Limb (tissue), 2 donors: Measurements from ENCODE around the gene MYRF.

Source experiments
- DNase-seq, 2 donors: peaks; one replicate each; pipeline ENCODE4 v3.0.0-alpha.2; 2016; ENCODE audit errors: extremely low spot score in 2 of 2

Gene MYRF

GRCh38 chr11:61752117-61752924 lies at the start of gene MYRF:
TSS of gene MYRF (plus strand) at chr11:61752636. CDS start at chr11:61752745, 109 bp downstream.
- peak; percentile 27 to 83 for DNase-seq

DNA sequence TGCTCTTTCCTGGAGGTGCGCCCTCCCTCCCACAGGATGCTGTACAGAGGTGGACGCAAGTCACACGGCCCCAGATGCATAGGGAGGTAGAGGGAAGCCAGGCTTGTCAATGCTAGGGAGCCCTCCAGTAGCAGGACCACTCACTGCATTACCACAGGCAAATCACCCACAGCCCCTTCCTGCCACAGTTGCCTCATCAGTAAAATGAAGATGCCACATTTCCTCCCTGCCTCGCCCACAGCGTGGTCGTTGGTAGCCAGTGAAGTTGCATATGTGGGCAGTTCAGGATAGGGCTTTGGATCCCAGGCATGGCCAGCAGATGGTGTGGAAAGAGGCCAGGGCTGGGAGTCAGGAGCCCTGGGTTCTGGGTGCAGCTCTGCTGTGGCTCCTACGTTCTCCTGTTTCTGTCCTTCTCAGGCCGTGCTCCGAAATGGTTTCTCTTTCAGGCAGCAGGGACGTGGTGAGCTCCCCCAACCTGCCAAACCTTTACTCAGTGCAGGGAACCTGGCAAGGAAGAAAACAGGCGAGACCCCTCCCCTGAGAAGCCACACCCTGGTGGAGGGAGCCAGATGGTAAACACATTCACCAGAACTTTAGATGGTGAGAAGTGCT lies 49.6 kb upstream of the MYRF start:
- DNase-seq, result no peak

DNA sequence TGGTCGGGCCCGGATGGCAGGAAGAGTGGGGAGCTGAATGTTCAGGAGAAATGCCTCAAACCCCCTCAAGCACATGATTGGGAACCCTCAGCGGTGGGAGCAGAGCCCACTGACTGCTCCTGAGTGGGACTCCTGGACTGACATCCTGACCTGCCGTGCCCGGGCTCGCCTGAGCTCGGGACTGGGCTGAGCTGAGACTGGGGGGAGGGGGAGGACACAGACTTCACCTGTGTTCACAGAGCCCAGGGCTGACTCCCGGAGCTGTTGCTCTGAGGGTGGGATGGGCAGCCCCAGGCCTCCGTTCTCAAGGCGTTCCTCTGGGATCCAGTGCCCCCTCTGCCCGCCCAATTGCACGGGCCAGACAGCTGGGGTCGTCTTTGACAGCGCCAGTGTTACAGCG lies 47.6 kb upstream of the MYRF start:
- DNase-seq, result no peak

DNA sequence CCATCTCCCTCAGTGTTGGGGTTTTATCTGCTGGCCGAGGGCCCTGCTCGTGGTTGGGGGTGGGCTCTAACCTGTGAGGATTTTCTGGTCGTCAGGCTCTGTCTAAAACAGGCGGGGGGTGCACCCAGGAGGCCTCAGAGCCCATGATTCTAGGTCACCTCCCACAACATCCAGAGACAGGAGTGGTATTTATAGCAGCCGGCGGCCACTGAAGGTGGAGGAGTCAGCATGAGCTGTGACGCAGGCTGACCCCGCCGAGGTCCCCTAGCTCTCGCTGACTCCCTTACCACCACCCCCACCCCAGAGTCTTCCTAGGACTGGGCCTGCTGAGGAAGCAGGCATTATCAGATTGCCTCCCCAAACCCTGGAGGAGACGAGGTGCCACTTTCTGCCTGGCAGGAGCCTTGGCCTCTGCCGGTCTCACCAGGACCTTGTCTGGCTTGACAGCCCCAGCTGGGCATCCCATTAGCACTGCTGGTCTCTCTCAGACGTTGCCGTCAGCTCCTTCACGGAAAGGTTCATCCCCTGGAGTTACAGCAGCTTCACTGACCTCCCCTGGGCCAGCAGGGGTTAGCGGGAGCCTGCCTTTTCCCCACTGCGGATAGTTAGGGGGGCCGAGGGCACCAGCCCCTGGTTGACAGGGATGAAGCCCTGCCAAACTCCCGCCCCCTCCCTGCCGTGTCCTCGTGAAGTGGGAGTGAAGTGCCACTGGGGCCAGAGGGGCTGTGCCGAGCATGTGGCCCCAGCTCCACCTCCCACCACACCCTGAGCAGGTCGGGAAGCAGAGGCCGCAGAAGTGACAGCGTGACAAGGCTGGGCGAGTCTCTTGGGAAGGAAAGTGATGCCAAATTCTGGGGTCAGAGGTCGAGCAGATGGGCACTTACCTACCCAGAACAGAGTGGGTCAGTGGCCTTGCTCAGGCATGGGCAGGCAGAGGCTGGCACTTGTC lies 45.7 kb upstream of the MYRF start:
- no peak for DNase-seq

- no peak for DNase-seq
These were observed 44.9 kb upstream of the MYRF start for GRCh38 chr11:61707574-61707973.

- DNase-seq, result no peak
These were observed 43.3 kb upstream of the MYRF start for GRCh38 chr11:61709110-61709509.

- no peak for DNase-seq
These were observed 42.9 kb upstream of the MYRF start for GRCh38 chr11:61709572-61709971.

DNA sequence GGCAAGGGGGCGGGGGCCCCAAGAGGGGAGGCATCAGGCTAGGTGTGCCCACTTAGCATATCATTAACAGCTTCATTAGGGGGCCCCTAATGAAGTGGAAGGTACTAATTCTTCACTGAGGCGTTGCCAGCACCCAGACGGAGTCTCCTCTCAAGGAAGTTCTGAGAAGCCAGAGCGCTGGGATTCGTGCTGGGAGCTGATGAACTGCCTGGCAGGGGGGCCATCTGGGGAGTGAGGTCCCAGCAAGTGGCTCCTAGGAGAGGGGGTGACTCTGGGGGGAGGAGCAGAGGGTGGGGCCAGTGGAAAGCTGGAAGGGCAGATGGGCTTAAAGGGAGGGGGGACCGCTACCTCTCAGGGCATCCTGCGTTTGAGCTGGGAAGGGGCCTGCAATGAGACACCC lies 42.4 kb upstream of the MYRF start:
- DNase-seq, result no peak

- DNase-seq, result no peak
These were observed 41.4 kb upstream of the MYRF start for GRCh38 chr11:61711037-61711436.

DNA sequence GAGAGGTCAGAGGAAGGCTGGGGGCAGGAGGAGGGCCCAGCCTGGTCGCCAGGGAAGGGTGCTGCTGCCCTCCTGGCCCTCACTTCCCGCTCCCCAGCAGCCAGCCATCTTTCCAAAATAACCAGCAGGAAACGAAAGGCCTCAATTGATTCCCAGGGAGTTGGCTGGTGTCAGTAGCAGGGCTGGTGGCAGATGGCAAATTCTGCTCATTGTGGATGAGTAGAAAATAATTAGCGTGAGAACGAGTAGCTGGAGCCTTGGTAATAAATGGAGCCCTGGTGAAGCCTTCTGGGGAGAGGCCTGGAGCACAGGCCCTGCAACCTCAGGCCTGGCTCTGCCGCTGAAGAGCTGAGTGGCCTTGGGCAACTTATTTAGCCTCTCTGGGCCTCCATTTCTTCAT lies 40.9 kb upstream of the MYRF start:
- no peak for DNase-seq

DNA sequence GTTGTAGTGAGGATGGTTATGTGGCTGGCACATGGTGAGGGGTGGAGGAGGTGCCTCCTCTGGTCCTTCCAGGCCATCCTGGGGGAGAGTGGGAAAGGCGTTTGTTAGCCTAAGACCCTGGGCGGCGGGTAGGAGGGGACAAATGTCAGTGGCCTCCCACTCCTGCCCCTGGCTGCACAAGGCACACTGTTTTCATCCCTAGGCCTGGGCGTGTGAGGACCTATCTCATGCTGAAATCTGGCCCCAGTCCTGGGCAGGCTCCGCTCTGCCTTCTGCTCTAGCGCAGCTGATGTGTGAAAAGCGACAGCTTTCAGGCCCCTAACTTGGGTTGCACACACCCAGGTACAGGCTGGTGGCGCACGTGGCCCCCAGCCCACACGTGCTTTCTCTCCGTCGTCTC lies 40.1 kb upstream of the MYRF start:
- DNase-seq, result no peak

GRCh38 chr11:61712846-61713245 lies 39.6 kb upstream of the MYRF start:
- no peak for DNase-seq

- DNase-seq, result no peak
These were observed 39.0 kb upstream of the MYRF start for GRCh38 chr11:61713464-61713863.

DNA sequence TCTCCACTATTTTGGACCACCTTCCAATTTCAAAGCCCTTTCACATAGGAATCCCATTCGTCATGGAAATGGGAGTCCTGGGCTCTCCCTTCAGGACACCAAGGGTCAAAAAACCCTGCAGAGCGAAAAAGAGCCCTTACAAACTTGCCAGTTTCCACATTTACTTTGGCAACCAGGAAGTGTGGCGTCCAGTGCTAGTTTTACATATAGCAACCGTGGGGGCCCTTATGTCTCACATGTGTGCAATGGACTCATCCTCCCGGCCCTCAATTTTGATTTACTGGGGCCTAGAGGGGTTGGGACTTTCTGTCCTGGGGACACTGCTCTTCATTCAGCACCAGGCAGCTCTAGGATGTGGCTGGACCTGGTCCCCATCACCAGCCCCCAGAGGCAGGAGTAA lies 38.5 kb upstream of the MYRF start:
- DNase-seq, result no peak

DNA sequence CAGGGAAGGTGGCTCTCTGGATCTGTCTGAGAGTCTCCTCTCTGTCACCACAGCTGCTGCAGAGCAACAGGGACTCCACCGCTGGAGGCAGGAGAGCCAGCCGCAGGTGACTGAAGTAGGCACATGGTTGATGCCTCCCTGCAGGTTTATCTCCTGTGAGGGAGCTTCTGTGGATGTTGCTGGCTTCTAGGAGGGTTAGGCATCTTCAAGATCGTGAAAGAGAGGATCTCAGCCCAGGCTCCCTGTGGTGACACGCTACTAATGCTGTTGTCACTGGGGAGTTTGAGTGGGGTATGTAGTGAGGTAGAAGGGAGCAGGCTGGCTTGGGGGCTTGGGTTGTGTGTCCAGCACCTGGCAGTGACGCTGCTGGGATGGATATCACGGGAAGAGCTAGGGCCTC lies 38.1 kb upstream of the MYRF start:
- DNase-seq, result no peak

DNA sequence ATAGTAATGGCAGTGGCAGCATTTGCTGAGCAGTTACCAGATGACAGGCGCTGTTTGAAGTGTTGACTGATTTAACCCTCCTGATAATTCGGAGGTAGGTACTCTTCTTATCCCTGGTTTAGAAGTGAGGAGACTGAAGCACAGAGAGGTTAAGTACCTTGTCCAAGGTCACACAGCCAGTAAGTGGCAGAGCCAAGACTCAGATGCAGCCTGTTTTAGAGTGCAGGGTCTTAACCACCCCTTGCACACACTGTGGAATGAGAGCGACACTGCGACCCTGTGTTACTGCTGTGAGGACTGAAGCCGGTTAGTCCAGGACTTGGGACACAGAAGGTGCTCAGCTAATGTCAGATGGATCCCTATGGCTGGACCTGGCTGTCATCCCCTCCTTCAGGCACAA lies 37.5 kb upstream of the MYRF start:
- no peak for DNase-seq

DNA sequence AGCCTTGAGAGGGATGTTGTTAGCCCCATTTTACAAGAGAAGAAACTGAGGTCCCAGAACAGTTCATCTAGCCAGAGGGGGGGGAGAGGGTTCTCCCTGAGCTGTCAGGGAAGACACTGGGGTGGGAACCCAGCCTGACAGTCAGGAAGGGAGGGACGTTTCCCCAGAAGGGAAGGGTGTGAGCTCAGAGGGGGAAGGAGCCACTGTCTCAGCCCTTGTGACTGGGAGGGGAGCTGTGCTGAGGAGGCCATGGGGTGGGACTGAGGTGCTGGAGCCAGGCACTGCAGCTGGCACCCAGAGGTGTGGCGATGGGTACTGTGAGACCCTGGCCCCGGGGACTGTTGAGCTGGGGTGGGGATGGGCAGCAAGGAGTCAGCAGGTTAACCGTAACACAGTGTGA lies 36.6 kb upstream of the MYRF start:
- DNase-seq, result no peak

DNA sequence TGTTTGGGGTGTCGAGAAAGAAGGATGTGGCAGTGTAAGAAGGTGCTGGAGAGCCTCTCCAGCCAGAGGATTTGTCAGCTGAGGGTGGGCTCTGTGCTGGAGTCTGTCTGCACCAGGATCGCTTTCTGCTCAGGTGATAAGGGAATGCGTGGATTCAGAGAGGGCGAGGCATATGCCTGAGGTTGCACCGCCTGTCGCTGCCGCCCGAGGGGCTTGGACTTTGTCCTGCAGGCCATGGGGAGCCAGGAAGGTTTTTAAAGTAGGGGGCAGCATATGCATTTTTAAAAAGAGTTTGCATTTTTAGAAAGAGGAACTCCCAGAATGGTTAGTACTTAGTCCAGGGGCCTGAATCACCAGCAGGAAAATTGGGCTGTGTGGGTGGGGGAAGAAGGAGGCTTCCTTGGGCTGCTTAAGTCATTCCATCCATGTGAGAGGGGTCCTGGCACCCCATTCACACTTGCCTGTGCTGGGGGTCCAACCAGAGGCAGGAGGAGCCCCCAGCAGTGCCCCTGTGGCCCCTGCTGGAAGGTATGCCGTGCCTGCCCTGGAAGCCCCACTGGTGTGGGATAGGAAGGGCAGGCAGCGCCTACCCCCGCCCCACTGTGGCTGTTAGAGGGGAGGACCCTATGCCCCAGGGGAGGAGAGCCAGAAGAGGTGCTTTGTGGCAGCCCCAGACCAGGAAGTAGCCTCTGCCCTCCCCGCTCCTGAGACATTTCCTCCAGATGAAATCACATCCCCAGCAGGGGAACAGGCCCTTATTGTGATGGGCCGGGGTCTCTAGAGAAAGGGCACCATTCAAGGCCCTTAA lies 35.8 kb upstream of the MYRF start:
- no peak for DNase-seq

DNA sequence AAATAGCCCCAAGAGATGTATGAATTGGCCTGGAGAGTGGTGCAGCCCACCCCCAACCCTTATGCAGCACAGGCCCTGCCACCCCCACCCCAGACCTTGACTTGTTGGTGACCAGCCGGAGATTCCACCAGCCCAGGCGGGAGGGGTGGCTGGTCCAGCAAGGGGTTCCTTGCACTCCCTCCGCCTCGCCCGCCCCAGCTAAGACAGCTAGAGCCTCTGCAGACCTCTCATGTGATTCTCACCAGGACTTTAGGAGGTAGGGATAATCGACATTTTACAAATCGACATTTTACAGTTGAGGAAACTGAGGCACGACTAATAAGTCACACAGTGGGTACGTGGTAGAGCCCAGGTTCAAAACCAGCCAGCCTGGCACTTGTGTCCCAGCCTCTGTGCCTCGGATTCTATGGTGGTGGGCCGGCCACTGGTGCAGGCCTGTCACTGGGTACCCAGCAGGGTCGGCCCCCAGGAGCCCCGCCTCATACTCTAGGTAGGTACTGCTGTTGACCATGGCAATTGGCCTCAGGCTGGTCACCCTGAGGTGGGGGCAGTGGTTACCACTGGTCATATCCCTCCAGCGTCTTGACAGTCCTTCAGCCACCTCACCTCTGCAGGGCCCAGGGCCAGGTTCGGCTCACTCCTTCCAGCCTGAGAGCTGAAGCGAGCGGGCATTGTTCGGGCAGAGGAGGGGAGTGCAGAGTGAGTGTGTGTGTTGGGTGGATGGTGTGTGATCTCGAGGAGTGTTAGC lies 35.0 kb upstream of the MYRF start:
- DNase-seq, result no peak

DNA sequence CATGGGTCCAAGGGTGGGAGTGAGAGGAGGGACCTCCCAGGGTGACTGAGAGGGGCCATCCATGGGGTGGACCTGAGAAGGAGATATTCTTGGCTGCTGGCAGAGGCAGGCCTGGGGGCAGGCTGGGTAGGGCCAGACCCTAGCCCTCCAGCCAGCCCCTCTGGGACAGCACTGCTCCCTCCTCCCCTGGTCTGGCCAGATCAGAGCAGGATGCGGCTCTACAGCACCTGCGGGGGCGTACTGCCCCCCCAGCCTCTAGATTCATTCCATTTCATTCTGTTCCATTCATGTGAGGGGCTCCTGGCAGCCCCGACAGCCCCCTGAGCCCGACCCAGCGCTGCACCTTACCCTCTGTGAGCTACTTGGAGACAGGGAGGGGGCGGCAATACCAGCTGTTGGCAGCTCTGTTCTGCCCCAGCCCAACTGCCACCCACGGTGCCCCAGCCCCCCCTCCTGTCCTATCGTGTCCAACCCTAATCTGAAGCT lies 34.3 kb upstream of the MYRF start:
- DNase-seq, result no peak
